Chondrocyte (in vitro differentiated cells): ENCODE data around the gene CDC42SE2. TPM values are rescaled to one million over a fixed set of nuclear protein-coding genes. Genes with fewer than 3 reads are reported as not detected.

Source experiments
- DNase-seq: peaks from one replicate; pipeline ENCODE4 v3.0.0; 2021; ENCODE audit warnings: mixed read lengths, low spot score
- H3K27ac Mint-ChIP-seq: one replicate; pipeline ENCODE4 v1.8.0; 2021; ENCODE audit warnings: mild to moderate bottlenecking, moderate library complexity, mixed read lengths; ENCODE audit not compliant: unreplicated experiment
- H3K27me3 Mint-ChIP-seq: 2 replicates; pipeline ENCODE4 v1.8.0; 2021; ENCODE audit warnings: low read depth, mixed read lengths
- H3K36me3 Mint-ChIP-seq: 2 replicates; pipeline ENCODE4 v1.8.0; 2021; ENCODE audit warnings: low read depth, mixed read lengths
- H3K4me1 Mint-ChIP-seq: 2 replicates; pipeline ENCODE4 v1.8.0; 2021; ENCODE audit warnings: low read depth, mild to moderate bottlenecking, mixed read lengths
- H3K4me3 Mint-ChIP-seq: one replicate; pipeline ENCODE4 v1.8.0; 2021; ENCODE audit warnings: mild to moderate bottlenecking, moderate library complexity, mixed read lengths; ENCODE audit not compliant: unreplicated experiment
- H3K9me3 Mint-ChIP-seq: 2 replicates; pipeline ENCODE4 v1.8.0; 2021; ENCODE audit warnings: low read depth, mixed read lengths
- total RNA-seq: library from RNA; stranded (reverse); gene quantifications from 3 replicates; pipeline ENCODE4 v1.2.1, GENCODE V29; 2021
- TF ChIP-seq, protein P1 (sequence below): fragments of 200-600 bp; sonication (generic); IDR thresholded peaks from 2 replicates; pipeline ENCODE4 v1.5.0; 2021; ENCODE audit warnings: antibody characterized with exemption, mild to moderate bottlenecking, moderate library complexity

Gene CDC42SE2
- total RNA-seq, 1 donor from 2014 or later: 23.7 TPM

DNA sequence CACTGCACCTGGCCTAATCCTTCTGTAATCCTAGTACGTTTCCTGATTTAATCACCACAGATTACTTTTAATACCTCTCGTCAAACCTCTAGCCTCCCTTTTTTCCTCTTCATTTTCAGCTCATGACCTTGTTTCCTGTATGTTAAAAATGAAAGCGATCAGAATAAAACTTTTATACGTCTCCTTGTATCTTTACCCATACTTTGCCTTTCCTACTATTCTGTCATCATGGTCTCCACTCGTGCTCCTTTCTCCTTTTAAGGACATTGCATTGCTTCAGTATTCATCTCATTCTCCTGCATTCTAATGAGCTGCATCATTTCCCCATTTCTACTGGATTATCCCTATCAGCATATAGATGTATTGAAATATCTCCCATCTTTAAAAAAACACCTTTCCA, 8.5 kb downstream of the CDC42SE2 start:
- H3K9me3 Mint-ChIP-seq: no peaks in the 10 kb centered on the region
- TF ChIP-seq, protein P1, sequence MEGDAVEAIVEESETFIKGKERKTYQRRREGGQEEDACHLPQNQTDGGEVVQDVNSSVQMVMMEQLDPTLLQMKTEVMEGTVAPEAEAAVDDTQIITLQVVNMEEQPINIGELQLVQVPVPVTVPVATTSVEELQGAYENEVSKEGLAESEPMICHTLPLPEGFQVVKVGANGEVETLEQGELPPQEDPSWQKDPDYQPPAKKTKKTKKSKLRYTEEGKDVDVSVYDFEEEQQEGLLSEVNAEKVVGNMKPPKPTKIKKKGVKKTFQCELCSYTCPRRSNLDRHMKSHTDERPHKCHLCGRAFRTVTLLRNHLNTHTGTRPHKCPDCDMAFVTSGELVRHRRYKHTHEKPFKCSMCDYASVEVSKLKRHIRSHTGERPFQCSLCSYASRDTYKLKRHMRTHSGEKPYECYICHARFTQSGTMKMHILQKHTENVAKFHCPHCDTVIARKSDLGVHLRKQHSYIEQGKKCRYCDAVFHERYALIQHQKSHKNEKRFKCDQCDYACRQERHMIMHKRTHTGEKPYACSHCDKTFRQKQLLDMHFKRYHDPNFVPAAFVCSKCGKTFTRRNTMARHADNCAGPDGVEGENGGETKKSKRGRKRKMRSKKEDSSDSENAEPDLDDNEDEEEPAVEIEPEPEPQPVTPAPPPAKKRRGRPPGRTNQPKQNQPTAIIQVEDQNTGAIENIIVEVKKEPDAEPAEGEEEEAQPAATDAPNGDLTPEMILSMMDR: no peak
- no peak overlapping the region for H3K4me3 Mint-ChIP-seq
- no peaks in the 10 kb centered on the region for H3K36me3 Mint-ChIP-seq
- H3K27me3 Mint-ChIP-seq: no peaks in the 10 kb centered on the region
- no peak overlapping the region for H3K27ac Mint-ChIP-seq
- H3K4me1 Mint-ChIP-seq: peaks cover 25% of the 10 kb centered on the region
- no peak for DNase-seq

DNA sequence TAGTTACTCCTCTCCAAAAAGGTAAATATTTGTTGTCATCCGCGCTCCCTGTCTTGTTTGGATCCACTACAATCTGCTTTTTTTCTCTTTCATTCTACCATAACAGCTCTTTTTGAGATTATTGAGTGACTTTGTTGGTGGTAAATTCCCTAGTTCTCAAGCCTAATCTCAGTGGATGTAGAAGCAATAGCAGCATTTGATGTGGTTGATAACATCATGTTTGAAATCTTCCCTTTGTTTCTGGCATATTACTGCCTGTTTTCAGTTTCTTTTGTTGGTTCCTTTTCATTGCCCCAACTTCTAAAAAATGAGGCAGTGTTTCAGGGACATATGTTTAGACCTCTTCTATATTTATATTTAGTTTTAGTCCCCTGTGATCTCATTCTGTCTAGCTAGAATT, 8.9 kb downstream of the CDC42SE2 start:
- no peak for DNase-seq
- Mint-ChIP-seq H3K4me3 (no peak overlapping the region), H3K4me1 (peaks cover 22% of the 10 kb centered on the region), H3K36me3 (no peaks in the 10 kb centered on the region), H3K27me3 (no peaks in the 10 kb centered on the region), H3K9me3 (no peaks in the 10 kb centered on the region), H3K27ac (no peak overlapping the region)
- TF ChIP-seq, protein P1: no peak

DNA sequence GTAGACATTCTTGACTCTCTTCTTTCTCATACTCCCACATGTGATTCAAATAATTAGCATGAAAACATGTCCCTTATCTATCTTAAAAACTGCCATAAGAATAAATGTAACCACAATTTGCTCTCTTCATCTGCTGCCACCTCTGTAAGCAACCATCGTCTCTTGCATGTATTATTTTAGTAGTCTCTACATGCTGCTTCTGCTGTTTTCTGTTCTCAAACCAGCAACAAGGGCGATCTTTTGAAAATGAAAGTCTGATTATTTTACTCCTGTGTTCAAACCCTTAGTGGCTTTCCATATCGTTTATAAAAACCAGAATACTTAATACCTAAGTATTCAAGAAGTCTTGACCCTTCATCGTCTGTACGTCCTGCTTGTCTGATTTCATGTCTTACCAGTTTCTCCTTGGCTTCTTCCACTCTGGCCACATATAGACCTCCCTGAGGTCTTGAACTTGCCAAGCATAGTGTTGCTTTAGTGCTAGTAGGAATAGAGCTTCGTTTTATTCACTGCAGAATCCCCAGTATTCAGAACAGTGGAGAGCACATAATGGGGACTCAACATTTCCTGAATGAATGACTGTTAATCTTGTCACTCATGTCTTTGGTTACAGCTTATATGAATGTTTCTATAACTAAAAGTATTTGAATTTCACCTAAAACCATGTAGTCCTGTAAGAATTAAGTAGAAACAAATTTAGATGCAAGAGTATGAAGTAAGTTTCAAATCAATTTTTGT, 10.6 kb downstream of the CDC42SE2 start:
- Mint-ChIP-seq H3K4me1 (peaks cover 19% of the 10 kb centered on the region), H3K27ac (no peak overlapping the region), H3K9me3 (no peaks in the 10 kb centered on the region), H3K27me3 (no peaks in the 10 kb centered on the region), H3K36me3 (no peaks in the 10 kb centered on the region), H3K4me3 (no peak overlapping the region)
- no peak for DNase-seq
- TF ChIP-seq, protein P1: no peak

DNA sequence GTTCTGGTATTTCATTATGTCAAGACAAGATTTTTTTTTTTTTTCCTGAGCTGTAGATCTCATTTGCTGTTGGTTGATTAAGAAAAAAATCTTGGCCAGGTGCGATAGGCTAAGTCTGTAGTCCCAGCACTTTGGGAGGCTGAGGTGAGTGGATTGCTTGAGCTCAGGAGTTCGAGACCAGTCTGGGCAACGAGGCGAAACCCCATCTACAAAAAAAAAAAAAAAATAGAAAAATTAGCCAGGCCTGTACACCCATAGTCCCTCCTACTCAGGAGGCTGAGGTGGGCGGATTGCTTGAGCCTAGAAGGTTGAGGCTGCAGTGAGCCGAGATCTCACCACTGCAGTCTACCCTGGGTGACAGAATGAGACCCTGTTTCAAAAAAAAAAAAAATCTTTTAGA, 12.2 kb downstream of the CDC42SE2 start:
- H3K4me3 Mint-ChIP-seq: no peak overlapping the region
- TF ChIP-seq, protein P1: no peak
- no peaks in the 10 kb centered on the region for H3K9me3 Mint-ChIP-seq
- H3K4me1 Mint-ChIP-seq: peaks cover 23% of the 10 kb centered on the region
- no peaks in the 10 kb centered on the region for H3K27me3 Mint-ChIP-seq
- no peaks in the 10 kb centered on the region for H3K36me3 Mint-ChIP-seq
- no peak overlapping the region for H3K27ac Mint-ChIP-seq
- DNase-seq: no peak

DNA sequence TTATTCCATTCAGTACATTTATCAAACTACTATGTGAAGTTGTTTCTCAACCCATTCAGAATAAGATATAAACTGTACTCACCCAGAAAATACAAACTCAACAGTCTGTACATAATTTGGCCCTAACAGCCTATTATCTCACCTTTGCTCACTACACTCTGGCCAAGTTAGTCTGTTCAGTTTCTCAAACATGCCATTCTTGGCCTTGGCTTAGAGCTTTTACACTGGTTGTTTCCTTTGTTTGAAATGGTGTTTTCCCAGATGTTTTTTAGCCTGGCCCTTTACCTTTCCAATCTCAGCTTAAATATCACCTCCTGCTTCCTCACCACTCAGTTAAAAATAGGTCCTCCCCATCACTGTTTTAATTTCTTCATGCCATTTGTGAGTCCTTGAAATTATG, 13.6 kb downstream of the CDC42SE2 start:
- TF ChIP-seq, protein P1: no peak
- H3K9me3 Mint-ChIP-seq: no peaks in the 10 kb centered on the region
- no peaks in the 10 kb centered on the region for H3K27me3 Mint-ChIP-seq
- DNase-seq: no peak
- H3K27ac Mint-ChIP-seq: no peak overlapping the region
- H3K4me1 Mint-ChIP-seq: peaks cover 33% of the 10 kb centered on the region
- H3K4me3 Mint-ChIP-seq: no peak overlapping the region
- no peaks in the 10 kb centered on the region for H3K36me3 Mint-ChIP-seq
